Astrocyte of the spinal cord (primary cell): ENCODE results near the gene ULBP2.
"Not testable (repeated sequence)": the region's sequence is repeated elsewhere in the genome, so short reads cannot be mapped to it uniquely, and the experiment has no call there.

ENCODE experiments used
- DNase-seq: peaks from one replicate; pipeline ENCODE4 v3.0.0; 2011; ENCODE audit warnings: low read depth, low spot score
- H3K4me3 ChIP-seq: 2 replicates; pipeline ENCODE4 v1.5.1; 2011; ENCODE audit warnings: low read depth, mild to moderate bottlenecking, low read length, moderate library complexity
- CTCF ChIP-seq: IDR thresholded peaks from 2 replicates; pipeline ENCODE4 v1.5.1; 2012; ENCODE audit warnings: low read depth, mild to moderate bottlenecking, low read length, inconsistent platforms
- in situ Hi-C: cut with HindIII; loops from 2 replicates; pipeline ENCODE4 v1.10.0; 2017; ENCODE audit warnings: low sequenced_read_pairs

ULBP2 gene

GRCh38 chr6:149924206-149924932, 17.4 kb upstream of the ULBP2 start:
- no peak for TF ChIP-seq CTCF
- H3K4me3 ChIP-seq, result no peak overlapping the region
- DNase-seq, result no peak
- in situ Hi-C loops, result no loop called here

- no peak overlapping the region for H3K4me3 ChIP-seq
- in situ Hi-C loops, result no loop called here
- TF ChIP-seq CTCF, result no peak
- DNase-seq, result no peak
Observed at GRCh38 chr6:149924933-149925252, 16.9 kb upstream of the ULBP2 start.

- peak overlapping the region; percentile 47 for H3K4me3 ChIP-seq
- no peak for TF ChIP-seq CTCF
- in situ Hi-C loops, result no loop called here
- no peak for DNase-seq
Observed at GRCh38 chr6:149925253-149925973, 16.4 kb upstream of the ULBP2 start.

GRCh38 chr6:149925974-149926777, 15.6 kb upstream of the ULBP2 start:
- DNase-seq, result peak; percentile 73
- in situ Hi-C loops, result no loop called here
- H3K4me3 ChIP-seq, result peak overlapping the region; percentile 47
- TF ChIP-seq CTCF, result peak; percentile 97

- DNase-seq, H3K4me3 ChIP-seq, in situ Hi-C loops: not testable (repeated sequence)
Observed at GRCh38 chr6:149927025-149927424, 14.8 kb upstream of the ULBP2 start.

GRCh38 chr6:149929422-149929821, 12.4 kb upstream of the ULBP2 start:
- in situ Hi-C loops, result no loop called here
- TF ChIP-seq CTCF, result peak; percentile 69
- no peak overlapping the region for H3K4me3 ChIP-seq
- DNase-seq, result no peak
